ENCODE results near the gene ITGA5.

The ITGA5 gene

DNA sequence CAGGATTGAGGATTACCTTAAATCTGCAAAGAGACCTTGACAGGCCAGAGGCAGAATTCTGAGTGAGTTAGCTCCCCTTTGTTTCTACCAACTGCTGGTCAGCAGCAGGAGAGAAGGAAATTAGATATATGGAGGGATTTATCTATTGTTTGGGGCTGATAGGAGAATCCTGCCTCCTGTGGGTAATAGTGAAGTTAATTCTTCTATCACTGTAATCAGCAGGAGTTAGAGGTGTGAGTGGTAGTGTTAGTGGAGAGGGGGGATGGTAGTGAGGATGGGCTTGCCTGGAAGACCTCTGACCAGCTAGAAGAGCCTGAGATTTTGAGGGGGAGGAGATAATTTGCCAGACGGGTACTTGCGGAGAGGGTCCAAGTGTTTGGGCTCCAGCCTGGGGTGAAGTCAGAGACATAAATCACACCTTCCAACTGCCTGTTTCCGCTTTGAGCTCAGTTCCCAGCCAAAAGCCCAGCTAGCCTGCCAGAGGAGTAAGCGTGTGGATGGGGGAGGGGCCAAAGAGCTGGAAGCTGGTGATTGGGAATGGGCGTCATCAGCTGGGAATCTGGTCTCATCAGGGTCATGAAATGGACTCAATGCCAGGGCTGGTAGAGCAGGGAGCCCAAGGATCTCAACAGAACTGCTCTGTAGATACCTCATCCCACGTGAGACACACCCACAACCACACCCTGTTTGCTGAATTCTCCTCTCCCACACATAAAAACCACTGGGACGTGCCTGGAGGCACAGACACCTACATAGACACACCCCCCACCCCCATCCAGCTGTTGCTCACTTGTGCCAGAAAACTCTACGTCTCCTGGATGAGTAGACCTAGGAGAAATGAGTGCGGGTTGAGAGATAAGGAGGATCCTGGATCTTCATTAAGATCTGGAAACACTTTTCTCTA, 13.1 kb upstream of the ITGA5 start:
- FAIRE-seq (no peak), DNase-seq (ENCODE audit: insufficient read length, low spot score) (no peak)

DNA sequence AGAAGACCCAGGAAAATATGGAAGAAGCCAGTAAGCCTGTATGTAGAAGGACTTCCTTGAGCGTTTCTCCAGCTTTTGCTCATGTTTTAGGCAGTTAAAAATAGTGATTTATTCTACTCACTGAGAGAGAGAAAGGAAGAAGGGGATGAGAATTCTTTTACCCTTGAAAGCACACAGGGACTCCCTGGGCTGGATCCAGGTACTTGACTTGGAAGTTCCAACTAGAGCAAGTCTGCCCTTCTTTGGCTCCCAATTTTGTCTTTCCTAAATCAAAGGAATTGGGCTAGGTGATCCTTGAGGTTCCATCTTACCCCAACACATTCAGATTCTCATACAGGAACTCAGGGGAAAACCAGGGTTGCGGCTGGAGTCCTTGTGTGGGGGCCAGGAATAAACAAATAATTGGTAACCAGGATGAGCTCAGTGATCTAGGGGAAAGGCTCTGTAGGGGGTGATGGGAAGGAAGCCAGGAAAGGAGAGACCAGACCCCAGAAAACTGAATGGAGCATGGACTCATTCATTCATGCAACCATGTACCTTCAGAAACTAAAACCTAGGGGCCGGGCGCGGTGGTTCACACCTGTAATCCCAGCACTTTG, 11.5 kb upstream of the ITGA5 start:
- FAIRE-seq: no peak
- DNase-seq (ENCODE audit: insufficient read length, low spot score): no peak

DNA sequence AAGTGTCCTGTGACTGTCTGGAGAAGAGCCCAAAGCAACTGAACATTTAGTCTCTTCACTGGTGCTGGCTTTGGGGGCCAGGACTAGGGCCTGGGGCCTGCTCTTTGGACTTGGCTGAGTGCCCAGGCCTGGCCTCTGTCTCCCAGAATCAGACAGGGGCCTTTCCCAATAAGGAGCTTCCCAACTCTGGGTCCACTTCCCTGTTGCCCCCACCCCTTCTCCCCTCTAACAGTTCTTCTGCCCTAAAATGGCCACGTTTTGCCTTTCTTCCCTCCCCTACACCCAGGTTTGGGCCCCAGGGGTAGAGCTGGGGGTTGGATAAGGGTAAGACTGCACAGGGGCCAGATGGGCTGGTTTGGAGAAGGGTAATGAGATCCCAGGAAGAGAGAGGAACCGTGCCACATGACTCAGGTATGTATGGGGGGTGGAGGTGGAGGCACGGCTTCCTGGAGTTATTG, 10.0 kb upstream of the ITGA5 start:
- FAIRE-seq (no peak), DNase-seq (ENCODE audit: insufficient read length, low spot score) (no peak)

DNA sequence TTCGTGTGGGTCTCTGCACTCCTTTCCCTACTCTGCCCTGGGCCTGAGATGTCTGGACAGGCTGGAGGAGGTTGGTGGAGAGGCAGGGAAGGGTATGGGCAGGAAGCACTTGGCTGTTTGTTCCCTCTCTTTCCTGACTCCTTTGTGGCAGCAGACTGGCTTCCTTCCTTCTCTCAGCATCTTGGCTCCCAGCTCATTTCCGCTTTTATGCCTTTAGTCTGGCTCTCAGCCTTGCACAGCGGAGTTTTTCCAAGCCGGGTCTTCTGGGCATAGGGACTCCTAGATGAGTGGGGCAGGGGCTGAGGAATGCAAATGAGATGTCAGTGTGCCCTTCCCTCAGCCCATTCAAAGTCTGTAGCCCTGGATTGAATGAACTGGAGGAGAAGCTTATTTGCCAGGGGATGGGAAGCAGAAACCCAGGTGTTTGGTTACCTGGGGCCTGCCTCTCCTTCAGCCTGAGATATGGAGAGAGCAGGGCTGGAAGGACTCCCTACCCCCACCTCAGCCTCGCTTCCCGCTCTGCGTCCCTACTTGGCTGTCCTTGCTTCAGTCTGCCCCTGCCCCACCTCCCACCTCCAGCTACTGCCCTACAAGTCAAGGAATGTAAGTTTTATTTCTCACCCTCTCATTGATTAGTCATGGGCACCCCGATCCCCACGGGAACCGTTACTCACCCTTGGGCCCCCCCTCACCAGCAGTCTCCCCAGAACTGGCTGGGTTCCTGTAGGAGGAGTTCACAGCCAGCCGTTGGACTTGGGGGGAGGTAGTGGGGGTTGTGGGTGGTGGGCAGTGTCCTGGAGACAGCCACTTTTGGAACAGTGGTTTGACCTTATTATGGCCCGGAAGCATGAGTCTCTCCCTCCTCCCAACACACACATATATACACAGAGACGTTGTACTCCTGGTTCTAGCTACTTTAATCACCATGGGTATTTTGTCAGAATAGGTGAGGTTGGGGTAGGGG, 9.3 kb upstream of the ITGA5 start:
- no peak for FAIRE-seq
- DNase-seq (ENCODE audit: insufficient read length, low spot score): no peak

DNA sequence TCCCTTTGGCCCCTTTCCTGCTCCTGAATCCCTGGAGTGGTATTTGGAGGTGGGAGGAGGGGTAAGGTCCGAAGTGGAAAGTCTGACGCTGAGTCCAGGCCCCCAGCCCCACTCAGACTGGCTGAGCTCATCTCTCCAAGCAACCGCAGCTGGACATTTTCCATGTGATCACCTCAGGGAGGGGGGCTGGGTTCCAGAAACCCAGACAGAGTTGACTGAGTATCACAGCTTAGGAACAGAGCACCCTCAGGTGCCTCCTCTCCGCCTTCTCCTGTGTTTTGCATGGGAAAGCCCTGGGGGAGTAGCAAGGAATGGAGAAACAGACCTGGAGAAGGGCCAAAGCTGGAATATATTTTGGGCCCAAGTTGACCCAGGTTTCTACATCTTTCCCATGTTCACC, 8.0 kb upstream of the ITGA5 start:
- no peak for DNase-seq (ENCODE audit: insufficient read length, low spot score)
- no peak for FAIRE-seq

DNA sequence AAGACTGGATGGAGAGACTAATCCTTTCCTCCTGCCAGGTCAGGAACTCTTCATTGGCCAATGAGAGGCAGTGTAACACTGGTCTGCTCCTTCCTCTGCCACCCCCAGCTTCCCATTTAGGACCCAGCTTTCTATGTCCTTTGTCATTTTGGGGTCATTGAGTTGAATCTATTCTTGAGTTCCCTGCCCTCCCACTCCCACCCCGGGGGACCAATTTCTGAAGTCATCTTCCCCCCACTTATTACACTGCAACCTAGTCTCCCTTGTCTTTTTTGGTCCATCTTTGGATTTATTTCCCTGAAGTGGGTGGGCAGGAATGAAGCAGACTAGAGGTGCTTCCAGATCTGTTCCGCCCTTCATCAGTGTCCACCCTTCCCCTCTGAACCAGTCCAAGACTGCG, 7.6 kb upstream of the ITGA5 start:
- DNase-seq (ENCODE audit: insufficient read length, low spot score): no peak

DNA sequence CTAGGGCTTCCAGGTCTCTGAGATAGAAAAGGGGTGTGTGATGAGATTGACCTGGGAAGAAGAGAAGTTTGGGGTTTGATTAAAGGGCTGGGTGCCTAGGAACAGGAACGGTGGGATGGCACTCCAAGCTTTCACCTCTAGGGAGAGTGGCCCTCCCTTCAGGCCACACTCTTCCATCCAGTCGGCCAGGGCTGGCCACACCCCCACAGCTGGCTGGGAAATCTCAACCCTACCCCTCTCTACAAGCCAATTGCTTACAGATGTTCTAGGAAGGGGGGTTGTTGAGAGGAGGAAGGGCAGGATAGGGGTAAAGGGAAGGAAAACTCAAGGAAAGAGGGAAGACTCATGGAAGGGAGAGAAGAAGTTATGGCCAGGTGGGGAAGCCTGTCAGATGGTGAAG, 6.6 kb upstream of the ITGA5 start:
- FAIRE-seq (no peak), DNase-seq (ENCODE audit: insufficient read length, low spot score) (no peak)

More for the DNA sequence above, 7.6 kb upstream of the ITGA5 start:
- FAIRE-seq: no peak

DNA sequence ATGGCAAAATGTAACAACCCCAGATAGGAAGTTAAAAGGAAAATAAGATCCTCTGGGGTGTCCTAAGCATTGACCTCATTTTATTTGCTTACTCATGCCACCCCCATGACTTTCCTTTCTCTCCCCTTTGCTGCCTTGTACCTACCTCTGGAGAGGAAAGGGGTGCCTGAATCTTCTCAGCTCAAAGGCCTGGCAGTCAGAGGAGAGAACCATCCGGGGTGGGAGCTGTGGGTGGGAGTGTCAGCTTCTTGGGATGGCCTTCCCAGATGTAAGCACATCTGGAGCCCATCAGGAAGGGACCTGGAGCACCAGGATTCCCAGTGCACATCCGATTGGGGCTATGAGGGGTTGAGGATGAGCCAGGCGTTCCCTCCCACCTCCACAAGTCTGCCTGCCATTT, 5.2 kb upstream of the ITGA5 start:
- DNase-seq (ENCODE audit: insufficient read length, low spot score): no peak
- FAIRE-seq: no peak

DNA sequence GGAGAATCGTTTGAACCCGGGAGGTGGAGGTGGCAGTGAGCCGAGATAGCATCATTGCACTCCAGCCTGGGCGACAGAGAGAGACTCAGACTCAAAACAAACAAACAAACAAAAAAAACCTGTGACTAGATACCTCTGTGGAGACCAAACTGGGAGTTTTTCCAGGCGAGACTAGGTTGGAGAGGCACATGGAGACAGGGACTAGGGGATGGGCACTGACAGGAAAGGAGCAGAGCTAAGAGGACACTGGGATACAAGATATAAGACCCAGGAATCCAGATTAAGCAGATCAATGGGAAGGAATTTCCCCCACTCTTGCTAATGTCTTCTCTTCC, 4.7 kb upstream of the ITGA5 start:
- FAIRE-seq (no peak), DNase-seq (ENCODE audit: insufficient read length, low spot score) (no peak)

DNA sequence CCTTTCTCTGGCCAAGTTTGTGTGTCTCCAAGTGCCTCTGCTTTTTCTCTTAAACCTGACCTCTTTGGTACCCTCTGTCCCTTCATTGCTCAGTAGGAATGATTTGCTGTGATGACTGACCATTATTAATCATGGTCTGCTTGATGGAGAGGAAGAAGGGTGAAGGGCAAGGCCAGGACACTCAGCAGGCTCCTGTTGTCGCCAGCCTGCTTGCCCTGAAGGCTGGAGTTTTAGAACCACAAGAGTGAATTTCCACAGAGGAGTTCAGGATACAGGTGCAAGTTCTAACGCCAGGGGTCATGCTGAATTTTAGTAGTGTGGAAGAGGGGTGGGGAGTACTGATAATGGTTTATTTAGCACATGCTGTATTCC, 2.8 kb upstream of the ITGA5 start:
- DNase-seq (ENCODE audit: insufficient read length, low spot score) (no peak), FAIRE-seq (no peak)

DNA sequence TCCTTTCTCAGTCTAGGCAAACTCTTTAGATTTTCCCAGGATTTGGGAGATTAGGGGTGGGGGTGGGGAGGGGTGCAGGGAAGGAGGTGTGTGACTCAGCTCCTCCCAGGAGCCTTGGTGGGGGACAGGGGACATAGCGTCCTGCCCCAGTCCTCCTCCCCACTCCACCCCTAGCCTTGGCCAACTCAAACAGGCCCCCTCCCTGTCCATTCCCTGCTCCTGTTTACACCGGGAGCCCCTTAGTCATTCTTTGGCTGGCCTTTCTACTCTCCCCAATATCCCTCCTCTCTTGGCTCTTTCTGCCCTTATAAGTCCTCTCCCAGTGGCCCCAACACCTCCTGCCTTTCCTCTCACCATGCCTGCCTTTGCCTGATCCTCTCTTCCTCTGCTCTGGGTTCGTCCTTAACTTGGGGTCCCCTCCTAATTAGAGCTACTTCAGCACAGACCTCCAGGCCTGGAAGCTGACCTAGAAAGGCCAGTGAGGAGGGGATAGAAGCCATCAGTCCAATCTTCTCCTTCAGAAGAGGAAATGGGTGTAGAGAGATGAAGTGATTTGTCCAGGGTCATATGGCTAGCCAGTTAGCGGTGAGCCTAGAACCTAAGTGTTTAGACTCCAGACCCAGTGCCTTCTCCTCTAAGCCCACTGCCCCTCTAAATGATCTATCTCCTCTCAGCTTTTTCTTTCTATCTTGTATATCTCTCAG, 2.3 kb upstream of the ITGA5 start:
- no peak for DNase-seq (ENCODE audit: insufficient read length, low spot score)
- FAIRE-seq: no peak

DNA sequence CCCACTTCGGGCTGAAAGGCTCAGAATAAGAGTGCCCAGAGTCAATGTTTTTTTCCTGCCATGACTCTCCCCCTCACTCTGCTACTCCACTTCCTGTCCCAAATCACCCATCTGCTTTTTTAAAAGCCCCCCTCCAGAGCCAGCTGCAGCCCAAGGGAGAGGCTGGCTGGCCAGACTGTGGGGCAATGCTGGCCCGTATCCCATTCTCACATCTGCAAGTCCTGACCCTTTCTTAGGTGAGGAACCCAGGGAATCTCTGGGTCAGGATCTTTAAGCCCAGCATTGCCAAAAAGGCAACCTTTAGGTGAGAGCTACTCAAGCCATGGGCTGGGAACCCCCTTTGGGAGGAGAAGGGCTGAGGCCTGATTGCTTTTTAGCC, 1.7 kb upstream of the ITGA5 start:
- no peak for DNase-seq (ENCODE audit: insufficient read length, low spot score)
- no peak for FAIRE-seq

DNA sequence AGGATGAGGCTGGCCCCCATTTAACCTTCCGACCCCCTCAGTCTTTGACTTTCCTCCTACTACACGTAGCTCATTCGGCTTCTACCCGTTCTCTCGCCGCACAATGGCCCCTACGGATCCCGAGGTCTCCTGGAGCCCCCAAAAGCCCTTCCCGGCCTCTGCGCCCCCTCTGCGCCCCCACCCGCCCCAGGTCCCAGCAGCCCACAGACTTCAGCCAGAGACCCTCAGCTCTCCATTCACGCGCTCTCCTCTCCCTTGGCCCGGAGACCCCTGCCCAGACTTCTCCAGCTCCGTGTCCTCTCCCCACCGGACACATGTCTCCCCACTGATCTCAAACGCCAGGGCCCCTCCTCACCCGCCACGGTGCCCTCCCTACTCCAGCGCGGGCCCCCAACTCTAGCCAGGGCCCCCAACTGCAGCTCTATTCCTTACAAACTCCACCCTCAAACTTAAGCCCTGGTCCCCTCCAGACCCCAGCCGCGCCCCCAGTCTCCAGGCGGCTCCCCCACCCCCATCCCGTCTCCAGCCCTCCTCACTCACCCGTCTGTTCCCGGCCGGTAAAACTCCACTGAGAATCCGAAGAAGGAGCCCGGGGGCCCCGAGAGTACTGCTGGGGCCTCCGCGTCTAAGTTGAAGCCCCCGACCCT, 502 bp downstream of the ITGA5 start:
- DNase-seq (ENCODE audit: insufficient read length, low spot score): no peak
- FAIRE-seq: no peak

DNA sequence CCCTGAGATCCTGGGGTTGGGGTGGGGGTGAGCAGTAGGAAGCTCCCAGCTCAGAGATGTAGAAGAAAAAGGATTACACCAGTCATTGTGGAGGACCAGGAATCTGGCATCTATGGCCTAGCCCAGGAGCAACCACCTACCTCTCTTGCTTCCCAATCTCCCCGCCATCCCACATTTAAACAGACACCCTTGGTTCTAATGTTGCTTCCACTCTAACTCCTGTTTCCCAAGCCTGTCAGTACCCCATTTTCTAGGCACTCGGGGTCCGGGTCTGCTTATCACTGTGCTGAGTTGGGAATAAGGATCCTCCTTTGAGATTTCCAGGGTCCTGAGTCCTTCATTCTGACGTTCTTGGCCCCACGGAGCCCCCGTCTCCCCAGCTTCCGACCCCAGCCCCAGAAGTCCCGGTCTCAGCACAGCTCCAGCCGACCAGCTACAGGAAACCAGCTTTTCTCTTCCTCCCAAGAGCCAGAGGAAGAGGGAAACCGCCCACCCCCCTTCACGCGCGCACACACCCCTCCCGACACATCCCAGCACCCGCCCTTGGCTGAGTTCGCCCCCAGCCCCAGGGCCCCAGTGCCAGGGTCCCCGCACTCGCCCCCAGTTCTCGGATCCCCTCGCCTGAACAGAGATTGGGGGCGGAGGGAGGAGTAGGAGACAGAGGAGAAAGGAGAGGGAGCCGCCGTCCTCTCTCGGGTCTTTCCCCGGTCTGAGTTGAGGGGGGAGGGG, 1.2 kb downstream of the ITGA5 start:
- no peak for FAIRE-seq

DNA sequence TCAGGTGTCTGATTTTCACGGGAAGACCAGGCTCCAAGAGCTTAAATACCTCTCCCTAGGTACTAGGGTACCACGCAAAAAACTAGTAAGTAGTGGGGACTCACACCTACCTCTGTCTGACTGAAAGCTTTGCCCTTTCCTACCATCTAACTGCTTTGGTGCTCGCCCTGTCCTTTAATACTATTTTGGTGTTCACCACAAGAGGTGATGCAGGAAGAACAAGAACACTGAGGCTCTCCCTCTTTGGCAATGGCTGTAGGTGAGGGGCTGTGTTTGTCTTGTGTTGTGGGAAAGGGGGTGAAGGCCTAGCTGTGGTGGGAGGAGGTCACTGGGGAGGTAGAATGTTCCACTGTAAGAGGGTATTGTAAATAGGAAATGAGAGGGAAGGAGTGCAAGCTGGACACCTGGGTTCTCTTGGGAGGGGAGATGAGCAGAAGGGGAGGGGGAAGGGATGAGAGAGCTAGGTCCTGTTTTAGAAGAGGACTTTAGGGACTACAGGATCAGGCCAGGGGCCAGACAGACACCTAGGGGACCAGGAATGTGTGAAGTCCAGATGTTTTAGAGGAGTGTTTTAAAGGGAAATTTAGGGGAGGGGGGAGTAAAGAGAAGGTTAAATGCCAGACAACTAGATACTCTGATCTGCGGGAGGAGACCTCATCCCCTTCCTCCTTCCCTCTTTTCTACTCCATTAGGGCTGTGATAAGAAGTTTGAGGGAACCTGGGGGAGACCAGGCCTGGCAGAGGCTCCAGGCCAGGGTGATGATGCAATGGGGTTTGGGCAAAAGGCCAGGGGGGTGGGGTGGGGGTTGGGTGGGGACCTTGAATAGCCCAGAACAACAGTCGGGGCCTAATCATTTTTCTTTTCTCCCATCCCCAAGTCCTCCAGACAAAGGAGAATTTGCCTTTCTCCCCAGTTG, 2.1 kb downstream of the ITGA5 start:
- DNase-seq (ENCODE audit: insufficient read length, low spot score) (no peak), FAIRE-seq (no peak)

More for the DNA sequence above, 1.2 kb downstream of the ITGA5 start:
- DNase-seq (ENCODE audit: insufficient read length, low spot score): no peak

DNA sequence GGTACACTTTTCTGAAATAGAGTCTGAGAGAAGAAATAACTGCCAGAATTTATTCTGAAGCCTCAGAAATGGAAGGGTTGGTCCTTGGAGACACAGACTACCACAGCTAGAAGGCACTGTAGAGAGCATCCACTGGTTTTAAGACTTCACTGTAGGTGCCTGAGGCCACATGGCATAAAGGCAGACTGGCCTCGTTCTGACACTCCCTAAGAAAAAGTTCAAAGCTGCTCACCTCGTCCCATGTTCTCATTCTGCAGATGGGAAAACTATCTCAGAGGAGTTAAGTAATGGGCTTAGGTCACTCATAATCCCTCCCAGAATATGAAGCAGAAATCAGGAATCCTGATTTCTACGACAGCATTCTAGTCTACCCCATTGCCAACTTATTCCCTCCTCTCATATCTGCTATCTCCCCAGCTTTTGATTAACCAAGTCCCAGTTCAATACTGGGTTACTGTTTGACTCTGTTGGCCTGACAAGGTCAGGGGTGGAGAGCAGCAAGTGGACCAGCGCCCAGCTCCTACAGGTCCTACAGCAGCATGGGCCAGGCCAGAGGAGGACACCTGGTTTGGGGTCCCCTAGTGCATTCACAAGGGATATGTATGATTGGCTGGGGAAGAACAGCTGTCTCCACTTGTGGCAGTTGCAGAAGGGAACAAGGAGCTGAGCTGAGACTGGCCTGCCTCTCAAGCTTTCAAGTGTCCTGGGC, 3.7 kb downstream of the ITGA5 start:
- DNase-seq (ENCODE audit: insufficient read length, low spot score) (no peak), FAIRE-seq (no peak)

DNA sequence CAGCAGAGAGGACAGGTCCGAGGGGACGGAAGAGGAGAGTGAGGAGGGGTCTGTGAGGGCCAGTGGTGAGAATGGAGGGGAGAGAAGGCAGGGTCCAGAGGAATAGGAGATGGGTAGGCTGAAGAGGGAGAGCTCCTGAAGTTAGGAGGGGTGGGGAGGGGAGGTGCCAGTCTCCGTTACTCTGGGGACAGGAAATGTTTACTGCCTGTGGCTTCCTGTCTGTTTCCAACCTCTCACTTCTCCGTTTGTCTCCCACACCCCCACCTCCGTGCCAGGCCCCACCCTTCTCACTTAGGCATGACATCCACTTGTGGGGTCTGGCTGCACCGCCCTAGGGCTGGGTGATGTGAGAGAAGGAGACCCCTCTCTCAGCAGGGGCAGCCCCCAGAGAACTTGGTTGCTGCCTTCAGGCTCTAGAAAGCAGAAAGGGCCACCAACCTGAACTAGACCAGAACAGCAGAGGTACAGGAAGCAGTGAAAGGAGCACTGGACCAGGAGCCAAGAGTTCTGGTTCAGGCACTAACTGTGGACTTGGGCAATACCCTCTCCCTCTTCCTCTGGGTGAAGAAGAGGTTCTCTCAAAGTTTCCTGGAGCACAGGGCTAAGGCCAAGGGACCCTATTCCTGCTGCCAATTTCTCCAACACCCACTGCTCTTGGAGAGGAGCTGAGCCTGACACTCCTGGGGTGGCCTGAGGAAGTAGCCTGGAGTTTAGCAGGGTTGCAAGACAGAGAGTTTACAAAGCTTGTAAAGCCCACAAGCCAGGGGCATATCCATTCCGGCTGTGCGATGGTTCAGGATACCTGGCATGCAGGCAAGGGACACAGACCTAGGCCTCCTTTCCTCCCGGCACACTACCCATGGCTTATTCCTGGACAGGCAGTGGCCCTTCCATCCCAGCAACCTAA, 5.5 kb downstream of the ITGA5 start:
- FAIRE-seq: no peak
- DNase-seq (ENCODE audit: insufficient read length, low spot score): peak; percentile 52
